Stomach smooth muscle (tissue), 2 donors: ENCODE data around the gene LRRC23.
"Not testable (repeated sequence)": the region's sequence is repeated elsewhere in the genome, so short reads cannot be mapped to it uniquely, and the experiment has no call there.

Source experiments
- H3K27ac ChIP-seq: one replicate; pipeline ENCODE4 v1.7.0; 2013; ENCODE audit warnings: mild to moderate bottlenecking, low read length, inconsistent platforms
- H3K27me3 ChIP-seq, 2 donors: one replicate each; pipeline ENCODE4 v1.7.0; 2013; ENCODE audit warnings: low read length in 2 of 2; ENCODE audit not compliant: insufficient read depth in 2 of 2, control insufficient read depth in 1 of 2
- H3K36me3 ChIP-seq, 2 donors: one replicate each; pipeline ENCODE4 v1.7.0; 2013; ENCODE audit warnings: low read length in 2 of 2; ENCODE audit not compliant: control insufficient read depth in 2 of 2, insufficient read depth in 2 of 2
- H3K4me1 ChIP-seq: one replicate; pipeline ENCODE4 v1.7.0; 2013; ENCODE audit warnings: low read length; ENCODE audit not compliant: control insufficient read depth, insufficient read depth
- H3K4me3 ChIP-seq, 2 donors: one replicate each; pipeline ENCODE4 v1.7.0; 2013; ENCODE audit warnings: low read length in 2 of 2
- H3K9ac ChIP-seq, 2 donors: one replicate each; pipeline ENCODE4 v1.7.0; 2013; ENCODE audit warnings: low read length in 2 of 2, mild to moderate bottlenecking in 1 of 2
- H3K9me3 ChIP-seq, 2 donors: one replicate each; pipeline ENCODE4 v1.7.0; 2013; ENCODE audit warnings: low read length in 2 of 2; ENCODE audit not compliant: control insufficient read depth in 2 of 2
- donor health status: healthy.
- donor health status: Pancreatic carcinoma.

The LRRC23 gene

DNA sequence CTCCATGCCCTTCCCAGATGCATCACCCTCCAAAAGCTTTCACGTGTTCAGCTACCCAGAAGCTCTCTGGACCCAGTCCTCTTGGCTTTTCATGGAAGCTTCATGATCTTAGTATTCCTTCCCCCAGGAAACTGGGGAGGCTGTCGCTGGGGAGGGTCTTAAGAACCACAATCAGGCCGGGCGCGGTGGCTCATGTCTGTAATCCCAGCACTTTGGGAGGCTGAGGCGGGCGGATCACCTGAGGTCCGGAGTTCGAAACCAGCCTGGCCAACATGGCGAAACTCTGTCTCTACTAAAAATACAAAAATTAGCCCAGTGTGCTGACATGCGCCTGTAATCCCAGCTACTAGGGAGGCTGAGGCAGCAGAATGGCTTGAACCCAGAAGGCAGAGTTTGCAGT lies 3.5 kb downstream of the LRRC23 start:
- not testable (repeated sequence) for H3K9ac ChIP-seq, H3K36me3 ChIP-seq, H3K9me3 ChIP-seq, H3K4me3 ChIP-seq, H3K27ac ChIP-seq, H3K27me3 ChIP-seq
- H3K4me1 ChIP-seq, result peaks cover 14% of the 10 kb centered on the region

DNA sequence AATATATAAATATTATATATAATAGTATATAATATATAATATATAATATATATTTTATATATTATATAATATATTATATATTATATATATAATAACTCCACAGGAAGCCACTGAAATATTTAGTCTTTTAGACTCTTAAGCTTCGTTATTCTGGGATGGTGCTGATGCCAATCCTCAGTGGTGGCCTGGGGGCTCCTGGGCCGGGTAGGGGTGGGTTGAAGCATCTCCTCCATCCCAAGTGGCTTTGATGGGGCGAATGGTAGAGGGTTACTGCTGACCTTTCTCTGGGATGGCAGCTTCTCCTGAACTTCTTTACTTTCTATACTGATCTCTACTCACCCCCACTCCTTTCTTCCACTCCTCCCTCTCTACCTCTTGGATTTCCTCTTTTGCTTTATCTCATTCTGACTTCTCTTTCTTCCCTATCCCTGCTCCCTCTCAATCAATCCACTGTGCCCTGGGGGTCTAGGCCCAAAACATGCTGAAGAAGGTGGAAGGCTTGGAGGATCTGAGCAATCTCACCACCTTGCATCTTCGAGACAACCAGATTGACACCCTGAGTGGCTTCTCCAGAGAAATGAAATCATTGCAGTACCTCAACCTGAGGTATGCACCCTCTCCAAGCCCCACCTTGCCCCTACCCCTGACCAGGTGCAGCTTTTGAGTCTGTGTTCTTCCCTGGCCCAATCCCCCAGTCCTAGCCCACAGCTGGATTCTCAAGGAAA lies 5.0 kb downstream of the LRRC23 start:
- no peak overlapping the region for H3K9ac ChIP-seq
- peaks cover 16% of the 10 kb centered on the region for H3K4me1 ChIP-seq
- H3K27me3 ChIP-seq, result no peaks in the 10 kb centered on the region
- no peak overlapping the region for H3K27ac ChIP-seq
- no peaks in the 10 kb centered on the region for H3K9me3 ChIP-seq
- peaks cover 7 to 10% of the 10 kb centered on the region in 2 donors for H3K36me3 ChIP-seq
- no peak overlapping the region for H3K4me3 ChIP-seq

GRCh38 chr12:6912164-6912935 lies 7.7 kb downstream of the LRRC23 start:
- peaks cover 6 to 11% of the 10 kb centered on the region in 2 donors for H3K36me3 ChIP-seq
- peaks cover 24% of the 10 kb centered on the region for H3K4me1 ChIP-seq
- H3K9ac ChIP-seq, result no peak overlapping the region
- no peaks in the 10 kb centered on the region for H3K27me3 ChIP-seq
- H3K9me3 ChIP-seq, result no peaks in the 10 kb centered on the region
- no peak overlapping the region for H3K4me3 ChIP-seq
- no peak overlapping the region for H3K27ac ChIP-seq

DNA sequence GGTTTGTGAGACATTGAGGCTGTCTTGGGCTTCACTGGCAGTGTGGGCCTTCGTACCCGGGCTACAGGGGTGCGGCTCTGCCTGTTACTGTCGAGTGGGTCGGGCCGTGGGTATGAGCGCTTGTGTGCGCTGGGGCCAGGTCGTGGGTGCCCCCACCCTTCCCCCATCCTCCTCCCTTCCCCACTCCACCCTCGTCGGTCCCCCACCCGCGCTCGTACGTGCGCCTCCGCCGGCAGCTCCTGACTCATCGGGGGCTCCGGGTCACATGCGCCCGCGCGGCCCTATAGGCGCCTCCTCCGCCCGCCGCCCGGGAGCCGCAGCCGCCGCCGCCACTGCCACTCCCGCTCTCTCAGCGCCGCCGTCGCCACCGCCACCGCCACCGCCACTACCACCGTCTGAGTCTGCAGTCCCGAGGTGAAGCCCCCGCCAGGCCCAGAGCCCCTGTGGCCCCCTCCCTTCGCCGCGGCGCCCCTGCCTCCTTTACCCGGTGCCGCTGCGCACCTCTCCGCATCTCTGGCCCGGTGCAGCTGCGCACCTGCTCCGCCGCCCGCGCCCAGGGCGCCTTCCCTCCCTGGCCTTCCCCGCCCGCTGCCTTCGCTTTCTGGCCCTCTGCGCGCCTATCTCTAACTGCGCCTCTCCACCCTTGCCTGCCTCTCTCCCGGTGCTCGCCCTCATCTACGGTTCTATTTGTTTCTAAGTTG lies 9.8 kb downstream of the LRRC23 start, which contains the start of gene ENO2:
Gene ENO2, plus strand, starts transcription at position 335 of the 701 bp plus-strand sequence. CDS start 1,253 bp downstream, outside the sequence.
- no peaks in the 10 kb centered on the region for H3K9me3 ChIP-seq
- H3K4me3 ChIP-seq, result peak within 1 kb of the TSS; percentile 82 to 83
- H3K27me3 ChIP-seq, result no peaks in the 10 kb centered on the region
- peak within 1 kb of the TSS; percentile 92 for H3K27ac ChIP-seq
- H3K9ac ChIP-seq, result peak within 1 kb of the TSS; percentile 80 to 91
- peaks cover 10 to 17% of the 10 kb centered on the region in 2 donors for H3K36me3 ChIP-seq
- peaks cover 24% of the 10 kb centered on the region for H3K4me1 ChIP-seq

DNA sequence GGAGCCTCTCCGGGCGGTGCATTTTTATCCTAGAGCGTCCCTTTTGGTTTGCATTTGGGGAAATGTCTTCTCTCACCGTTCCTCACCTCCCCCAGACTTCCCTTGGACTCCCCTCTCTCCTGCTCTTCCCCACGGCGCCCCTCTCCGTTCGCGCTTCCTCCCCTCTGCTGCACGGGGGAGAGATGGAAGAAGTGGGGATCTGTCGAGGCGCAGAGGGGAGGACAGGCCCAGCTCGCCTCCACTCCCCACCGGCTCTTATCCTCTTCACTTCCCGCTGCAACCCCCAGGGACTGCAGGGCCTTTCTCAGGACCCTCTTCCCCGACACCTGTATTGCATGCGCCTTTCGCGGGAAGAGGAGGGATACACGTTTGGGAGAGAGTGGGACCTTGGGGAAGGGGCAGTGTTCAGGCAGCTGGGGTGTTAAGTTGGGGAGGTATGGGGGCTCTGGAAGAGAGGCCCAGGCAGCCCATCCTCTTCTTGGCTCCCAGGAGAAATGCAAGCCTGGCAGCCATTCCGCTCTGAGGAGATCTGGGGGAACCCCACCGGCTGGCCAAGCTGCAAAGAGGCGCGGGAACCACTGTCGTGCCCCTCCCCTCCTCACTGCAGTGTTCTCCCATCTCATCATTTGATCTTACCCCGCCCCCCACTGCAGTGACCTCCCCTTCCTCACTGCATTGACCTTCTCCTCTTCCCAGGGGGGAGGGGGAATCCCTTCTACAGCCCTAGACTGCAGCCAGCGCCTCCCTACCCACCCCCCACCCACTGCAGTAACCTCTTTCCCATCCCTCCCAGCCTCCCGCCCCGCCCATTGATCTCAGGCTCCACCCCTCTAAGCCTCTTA lies 10.5 kb downstream of the LRRC23 start:
- Histone ChIP-seq H3K27me3 (no peaks in the 10 kb centered on the region), H3K36me3 (peaks cover 14 to 24% of the 10 kb centered on the region in 2 donors), H3K9ac (peak overlapping the region; percentile 74 to 91), H3K9me3 (no peaks in the 10 kb centered on the region), H3K27ac (peak overlapping the region; percentile 92), H3K4me3 (peak overlapping the region; percentile 82 to 83), H3K4me1 (peaks cover 24% of the 10 kb centered on the region)

- Histone ChIP-seq H3K9ac (no peak overlapping the region), H3K4me3 (peak overlapping the region in 1 of 2 donors; percentile 22), H3K36me3 (peaks cover 14 to 24% of the 10 kb centered on the region in 2 donors), H3K27ac (peak overlapping the region; percentile 92), H3K4me1 (peaks cover 24% of the 10 kb centered on the region), H3K9me3 (no peaks in the 10 kb centered on the region), H3K27me3 (no peaks in the 10 kb centered on the region)
Measured at GRCh38 chr12:6915789-6916285, 11.2 kb downstream of the LRRC23 start.

- Histone ChIP-seq H3K36me3 (peaks cover 19 to 27% of the 10 kb centered on the region in 2 donors), H3K27ac (peak overlapping the region; percentile 31), H3K4me3 (no peak overlapping the region), H3K9me3 (no peaks in the 10 kb centered on the region), H3K4me1 (peaks cover 25% of the 10 kb centered on the region), H3K9ac (no peak overlapping the region), H3K27me3 (no peaks in the 10 kb centered on the region)
Measured at GRCh38 chr12:6916426-6917200, 12.0 kb downstream of the LRRC23 start.

DNA sequence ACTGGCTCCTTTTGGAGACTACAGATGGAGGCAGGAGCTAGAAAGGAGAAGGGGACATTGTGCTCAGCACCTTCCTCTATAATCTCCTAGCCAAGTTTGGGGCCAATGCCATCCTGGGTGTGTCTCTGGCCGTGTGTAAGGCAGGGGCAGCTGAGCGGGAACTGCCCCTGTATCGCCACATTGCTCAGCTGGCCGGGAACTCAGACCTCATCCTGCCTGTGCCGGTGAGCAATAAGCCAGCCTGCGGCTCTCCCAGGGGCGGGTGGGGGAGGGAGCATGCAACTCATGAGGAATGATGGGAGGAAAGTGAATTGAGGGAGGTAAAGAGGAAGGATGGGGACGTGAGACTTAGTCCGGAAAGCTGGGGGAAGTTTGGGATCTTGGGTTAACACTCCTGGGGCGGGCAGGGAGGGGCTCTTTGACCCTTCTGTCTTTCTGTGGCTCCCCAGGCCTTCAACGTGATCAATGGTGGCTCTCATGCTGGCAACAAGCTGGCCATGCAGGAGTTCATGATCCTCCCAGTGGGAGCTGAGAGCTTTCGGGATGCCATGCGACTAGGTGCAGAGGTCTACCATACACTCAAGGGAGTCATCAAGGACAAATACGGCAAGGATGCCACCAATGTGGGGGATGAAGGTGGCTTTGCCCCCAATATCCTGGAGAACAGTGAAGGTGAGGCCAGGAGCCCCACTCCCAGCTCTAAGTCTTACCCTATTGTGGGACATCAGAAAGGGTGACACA lies 13.0 kb downstream of the LRRC23 start:
- Histone ChIP-seq H3K36me3 (peaks cover 24 to 36% of the 10 kb centered on the region in 2 donors), H3K27me3 (no peaks in the 10 kb centered on the region), H3K27ac (no peak overlapping the region), H3K4me1 (peaks cover 27% of the 10 kb centered on the region), H3K9me3 (no peaks in the 10 kb centered on the region), H3K9ac (no peak overlapping the region), H3K4me3 (no peak overlapping the region)

GRCh38 chr12:6919588-6919987 lies 15.0 kb downstream of the LRRC23 start:
- H3K27me3 ChIP-seq, result no peaks in the 10 kb centered on the region
- peaks cover 24 to 43% of the 10 kb centered on the region in 2 donors for H3K36me3 ChIP-seq
- H3K4me1 ChIP-seq, result peaks cover 28% of the 10 kb centered on the region
- H3K9ac ChIP-seq, result no peak overlapping the region
- H3K4me3 ChIP-seq, result no peak overlapping the region
- no peaks in the 10 kb centered on the region for H3K9me3 ChIP-seq
- H3K27ac ChIP-seq, result no peak overlapping the region
